ENCODE results near the gene KRT86.

Gene KRT86

DNA sequence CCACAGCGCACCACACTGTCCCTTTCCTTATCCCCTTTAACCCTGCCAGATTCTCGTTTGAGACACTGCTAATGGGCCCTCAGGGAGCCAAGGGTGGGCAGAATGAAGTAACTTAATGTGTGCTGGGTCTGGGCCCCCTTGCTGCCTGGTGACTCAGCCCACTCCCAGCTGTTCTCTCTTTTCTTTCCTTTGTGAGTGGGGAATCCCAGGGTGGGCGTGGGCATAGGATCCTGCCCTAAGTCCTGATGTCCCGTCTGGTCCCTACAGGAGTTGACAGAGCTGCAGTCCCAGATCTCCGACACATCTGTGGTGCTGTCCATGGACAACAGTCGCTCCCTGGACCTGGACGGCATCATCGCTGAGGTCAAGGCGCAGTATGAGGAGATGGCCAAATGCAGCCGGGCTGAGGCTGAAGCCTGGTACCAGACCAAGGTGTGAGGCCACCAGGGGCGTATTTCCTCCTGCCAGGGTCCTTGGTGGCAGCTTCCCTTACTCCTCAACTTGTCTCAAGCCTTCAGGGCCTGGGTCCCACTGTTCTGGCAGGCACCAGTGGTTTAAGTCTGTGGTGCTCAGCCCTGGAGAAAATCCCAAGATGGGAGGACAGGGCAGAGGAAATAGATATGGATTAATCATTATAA lies 33.1 kb upstream of the KRT86 start:
- Histone ChIP-seq H3K27me3 (replicated peaks; ENCODE audit: insufficient read depth, low read length) (no peaks in the 10 kb centered on the region), H3K9me2 (replicated peaks; ENCODE audit: insufficient read depth, low read length) (no peaks in the 10 kb centered on the region), H4K20me1 (ENCODE audit: insufficient read depth, low read length) (no peaks in the 10 kb centered on the region), H3K4me3 (ENCODE audit: low read length) (no peak overlapping the region), H3K4me1 (ENCODE audit: low read length) (no peaks in the 10 kb centered on the region), H2AFZ (ENCODE audit: low read length) (no peak overlapping the region), H3K79me2 (ENCODE audit: low read length) (no peaks in the 10 kb centered on the region), H3K4me2 (ENCODE audit: low read depth, low read length) (no peak overlapping the region), H3K27ac (ENCODE audit: low read length) (no peak overlapping the region), H3K9ac (ENCODE audit: low read length) (no peak overlapping the region), H3K9me3 (replicated peaks; ENCODE audit: insufficient read depth, low read length) (no peaks in the 10 kb centered on the region), H3K36me3 (replicated peaks; ENCODE audit: insufficient read depth, low read length) (no peaks in the 10 kb centered on the region), H3F3A (ENCODE audit: insufficient read depth, low read length) (no peaks in the 10 kb centered on the region)
- TF ChIP-seq EZH2phosphoT487 (IDR thresholded peaks at IDR 0.05; ENCODE audit: low read length): no peak
- TF ChIP-seq, protein P1, sequence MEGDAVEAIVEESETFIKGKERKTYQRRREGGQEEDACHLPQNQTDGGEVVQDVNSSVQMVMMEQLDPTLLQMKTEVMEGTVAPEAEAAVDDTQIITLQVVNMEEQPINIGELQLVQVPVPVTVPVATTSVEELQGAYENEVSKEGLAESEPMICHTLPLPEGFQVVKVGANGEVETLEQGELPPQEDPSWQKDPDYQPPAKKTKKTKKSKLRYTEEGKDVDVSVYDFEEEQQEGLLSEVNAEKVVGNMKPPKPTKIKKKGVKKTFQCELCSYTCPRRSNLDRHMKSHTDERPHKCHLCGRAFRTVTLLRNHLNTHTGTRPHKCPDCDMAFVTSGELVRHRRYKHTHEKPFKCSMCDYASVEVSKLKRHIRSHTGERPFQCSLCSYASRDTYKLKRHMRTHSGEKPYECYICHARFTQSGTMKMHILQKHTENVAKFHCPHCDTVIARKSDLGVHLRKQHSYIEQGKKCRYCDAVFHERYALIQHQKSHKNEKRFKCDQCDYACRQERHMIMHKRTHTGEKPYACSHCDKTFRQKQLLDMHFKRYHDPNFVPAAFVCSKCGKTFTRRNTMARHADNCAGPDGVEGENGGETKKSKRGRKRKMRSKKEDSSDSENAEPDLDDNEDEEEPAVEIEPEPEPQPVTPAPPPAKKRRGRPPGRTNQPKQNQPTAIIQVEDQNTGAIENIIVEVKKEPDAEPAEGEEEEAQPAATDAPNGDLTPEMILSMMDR (IDR thresholded peaks at IDR 0.05; ENCODE audit: low read length): no peak
- TF ChIP-seq EZH2 (optimal IDR thresholded peaks at IDR 0.05; ENCODE audit: low read depth, low read length): no peak
- DNase-seq: no peak

DNA sequence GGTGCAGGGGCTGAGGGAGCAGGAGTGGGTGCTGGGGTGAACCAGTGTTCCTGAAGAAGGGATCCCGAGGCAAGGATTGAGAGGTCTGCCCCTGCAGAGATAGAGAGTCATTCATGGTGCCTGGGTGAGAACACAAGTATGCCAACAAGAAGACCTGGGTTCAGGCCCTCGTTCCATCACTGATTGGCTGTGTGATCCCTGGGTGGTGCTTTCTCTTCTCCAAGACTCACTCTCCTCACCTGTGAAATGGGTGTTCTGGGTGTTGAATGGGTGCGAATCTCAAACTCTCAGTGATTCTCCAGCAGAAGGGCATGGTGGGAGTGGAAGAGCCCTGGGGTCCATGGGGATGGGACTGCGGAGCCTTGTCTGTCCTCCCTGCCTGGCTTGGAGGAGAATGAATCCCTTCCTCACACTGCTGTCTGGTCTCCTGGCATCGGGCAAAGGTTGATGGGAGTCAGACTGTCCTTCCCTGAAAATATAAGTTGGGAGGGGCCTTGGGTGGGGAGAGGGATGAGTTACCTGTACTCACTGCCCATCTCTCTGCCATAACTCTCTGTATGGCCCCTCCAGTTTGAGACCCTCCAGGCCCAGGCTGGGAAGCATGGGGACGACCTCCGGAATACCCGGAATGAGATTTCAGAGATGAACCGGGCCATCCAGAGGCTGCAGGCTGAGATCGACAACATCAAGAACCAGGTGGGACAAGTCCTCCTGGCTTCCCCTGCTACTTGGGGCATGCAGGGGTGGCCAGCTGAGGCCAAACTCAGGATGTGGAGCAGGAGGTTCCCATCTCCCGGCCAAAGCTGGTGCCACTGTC lies 31.8 kb upstream of the KRT86 start:
- no peaks in the 10 kb centered on the region for H3K9me2 ChIP-seq (replicated peaks; ENCODE audit: insufficient read depth, low read length)
- no peaks in the 10 kb centered on the region for H3K4me1 ChIP-seq (ENCODE audit: low read length)
- H3K27ac ChIP-seq (ENCODE audit: low read length): no peak overlapping the region
- no peak for DNase-seq
- no peaks in the 10 kb centered on the region for H3K36me3 ChIP-seq (replicated peaks; ENCODE audit: insufficient read depth, low read length)
- H4K20me1 ChIP-seq (ENCODE audit: insufficient read depth, low read length): no peaks in the 10 kb centered on the region
- no peak overlapping the region for H3K4me3 ChIP-seq (ENCODE audit: low read length)
- no peak overlapping the region for H3K4me2 ChIP-seq (ENCODE audit: low read depth, low read length)
- H3K79me2 ChIP-seq (ENCODE audit: low read length): no peaks in the 10 kb centered on the region
- no peak overlapping the region for H2AFZ ChIP-seq (ENCODE audit: low read length)
- no peaks in the 10 kb centered on the region for H3K9me3 ChIP-seq (replicated peaks; ENCODE audit: insufficient read depth, low read length)
- H3K9ac ChIP-seq (ENCODE audit: low read length): no peak overlapping the region
- H3F3A ChIP-seq (ENCODE audit: insufficient read depth, low read length): no peaks in the 10 kb centered on the region
- no peaks in the 10 kb centered on the region for H3K27me3 ChIP-seq (replicated peaks; ENCODE audit: insufficient read depth, low read length)
- TF ChIP-seq, protein P1 (IDR thresholded peaks at IDR 0.05; ENCODE audit: low read length): no peak
- TF ChIP-seq EZH2 (optimal IDR thresholded peaks at IDR 0.05; ENCODE audit: low read depth, low read length) (no peak), EZH2phosphoT487 (IDR thresholded peaks at IDR 0.05; ENCODE audit: low read length) (no peak)

DNA sequence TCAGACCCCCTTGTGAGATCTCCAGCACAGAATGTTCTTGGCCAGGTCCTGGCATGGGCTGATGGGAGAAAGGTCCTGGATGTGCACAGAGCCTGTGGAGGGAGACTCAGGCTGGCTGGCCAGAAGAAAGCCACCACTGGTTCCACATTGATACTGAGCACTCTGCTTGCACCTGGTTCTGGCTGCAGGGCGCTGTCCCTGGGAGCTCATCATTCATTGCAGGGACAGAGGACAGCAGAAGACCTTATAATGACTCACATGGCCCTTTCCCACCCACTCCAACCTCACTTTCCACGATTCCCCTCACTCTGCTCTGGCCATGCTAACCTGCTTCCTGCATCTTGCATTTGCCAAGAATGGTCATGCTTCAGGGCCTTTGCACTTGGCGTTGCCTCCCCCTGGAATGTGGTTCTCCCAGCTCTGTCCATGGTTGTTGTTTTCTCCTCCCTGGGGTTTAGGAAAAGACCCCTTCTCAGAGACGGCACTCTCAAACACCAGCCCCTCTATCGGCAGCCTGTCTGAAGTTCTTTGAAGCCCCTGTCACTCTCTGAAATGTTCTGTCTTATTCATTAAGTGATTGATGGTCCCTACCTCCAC lies 31.1 kb upstream of the KRT86 start:
- Histone ChIP-seq H3K4me1 (ENCODE audit: low read length) (no peaks in the 10 kb centered on the region), H3F3A (ENCODE audit: insufficient read depth, low read length) (no peaks in the 10 kb centered on the region), H3K4me3 (ENCODE audit: low read length) (no peak overlapping the region), H2AFZ (ENCODE audit: low read length) (no peak overlapping the region), H3K9me3 (replicated peaks; ENCODE audit: insufficient read depth, low read length) (no peaks in the 10 kb centered on the region), H3K9ac (ENCODE audit: low read length) (no peak overlapping the region), H3K27me3 (replicated peaks; ENCODE audit: insufficient read depth, low read length) (no peaks in the 10 kb centered on the region), H4K20me1 (ENCODE audit: insufficient read depth, low read length) (no peaks in the 10 kb centered on the region), H3K36me3 (replicated peaks; ENCODE audit: insufficient read depth, low read length) (no peaks in the 10 kb centered on the region), H3K9me2 (replicated peaks; ENCODE audit: insufficient read depth, low read length) (no peaks in the 10 kb centered on the region), H3K4me2 (ENCODE audit: low read depth, low read length) (no peak overlapping the region), H3K79me2 (ENCODE audit: low read length) (no peaks in the 10 kb centered on the region), H3K27ac (ENCODE audit: low read length) (no peak overlapping the region)
- TF ChIP-seq, protein P1 (IDR thresholded peaks at IDR 0.05; ENCODE audit: low read length): no peak
- TF ChIP-seq EZH2phosphoT487 (IDR thresholded peaks at IDR 0.05; ENCODE audit: low read length) (no peak), EZH2 (optimal IDR thresholded peaks at IDR 0.05; ENCODE audit: low read depth, low read length) (no peak)
- no peak for DNase-seq

All from MM.1S (cell line).